CD4-positive, alpha-beta T cell (primary cell): ENCODE data around the gene EEF1AKMT4. TPM values are rescaled to one million over a fixed set of nuclear protein-coding genes. Genes with fewer than 3 reads are reported as not detected.

Source experiments
- ATAC-seq: fragments of 200-7000 bp; cut with Tn5 transposase; one replicate; pipeline ENCODE4 v1.10.0; 2022; ENCODE audit warnings: mild to moderate bottlenecking; ENCODE audit not compliant: poor library complexity
- CTCF ChIA-PET: fragments of 350-600 bp; sonication (Branson Sonifier 250); formaldehyde crosslinking; loops from one replicate; lab custom pipeline; 2021; ENCODE audit warnings: antibody characterized with exemption, inconsistent platforms; lab: Charles Lee
- POLR2A ChIA-PET: fragments of 350-600 bp; sonication (Branson Sonifier 250); formaldehyde crosslinking; loops from one replicate; lab custom pipeline; 2021; ENCODE audit warnings: antibody characterized with exemption, inconsistent platforms; lab: Charles Lee
- DNase-seq, 14 experiments: peaks; one replicate each; pipeline ENCODE4 v3.0.0-alpha.2; 2013 to 2020; ENCODE audit warnings: mixed read lengths in 2 of 14
- H3K27ac ChIP-seq, 2 donors: one replicate each; pipeline versions ENCODE4 v1.5.1 to v1.7.0; 2013; ENCODE audit warnings: low read length in 2 of 2, low read depth in 1 of 2, mild to moderate bottlenecking in 1 of 2
- H3K27me3 ChIP-seq, 2 experiments: 1 replicate in 1 of 2; 2 replicates in 1 of 2; pipeline versions ENCODE4 v1.6.1 to v1.7.0; 2013; ENCODE audit warnings: low read length in 2 of 2, control low read depth in 1 of 2, mild to moderate bottlenecking in 1 of 2, moderate library complexity in 1 of 2; ENCODE audit not compliant: insufficient read depth in 2 of 2, control insufficient read depth in 1 of 2
- H3K36me3 ChIP-seq: one replicate; pipeline ENCODE4 v1.6.1; 2013; ENCODE audit warnings: low read length, control low read depth; ENCODE audit not compliant: insufficient read depth
- H3K4me1 ChIP-seq: one replicate; pipeline ENCODE4 v1.6.1; 2013; ENCODE audit warnings: low read length, control low read depth; ENCODE audit not compliant: insufficient read depth
- H3K4me3 ChIP-seq: one replicate; pipeline ENCODE4 v1.5.1; 2013; ENCODE audit warnings: mild to moderate bottlenecking, low read length, moderate library complexity
- H3K9me3 ChIP-seq, 2 experiments: 1 replicate in 1 of 2; 2 replicates in 1 of 2; pipeline versions ENCODE4 v1.6.1 to v1.7.0; 2013; ENCODE audit warnings: low read length in 2 of 2, mild to moderate bottlenecking in 2 of 2, control low read depth in 1 of 2, moderate library complexity in 1 of 2; ENCODE audit not compliant: control insufficient read depth in 1 of 2, insufficient read depth in 1 of 2
- H3K27ac Mint-ChIP-seq: one replicate; pipeline ENCODE4 v1.8.0; 2020; ENCODE audit warnings: mixed read lengths
- H3K27me3 Mint-ChIP-seq: one replicate; pipeline ENCODE4 v1.8.0; 2021; ENCODE audit warnings: mixed read lengths
- H3K36me3 Mint-ChIP-seq: one replicate; pipeline ENCODE4 v1.8.0; 2021; ENCODE audit warnings: low read depth, mixed read lengths
- H3K4me1 Mint-ChIP-seq: one replicate; pipeline ENCODE4 v1.8.0; 2021; ENCODE audit warnings: low read depth, mixed read lengths
- H3K4me3 Mint-ChIP-seq: one replicate; pipeline ENCODE4 v1.8.0; 2020; ENCODE audit warnings: mild to moderate bottlenecking, mixed read lengths
- H3K9me3 Mint-ChIP-seq: one replicate; pipeline ENCODE4 v1.8.0; 2020; ENCODE audit warnings: mixed read lengths
- intact Hi-C, 2 experiments: fragments of 100-400 bp; cut with DNase I in 1 of 2; cut with micrococcal nuclease in 1 of 2; formaldehyde crosslinking; loops; one replicate each; pipeline versions ENCODE4 v1.15.1 to v1.9.0; 2023 to 2025; cut with DNase I, micrococcal nuclease
- total RNA-seq, 174 experiments: library from RNA in 2 of 174; stranded (reverse) in 2 of 174; gene quantifications; one replicate each; pipeline ENCODE4 v1.2.3 and lab custom pipeline; 2021 to 2026
- TF ChIP-seq, protein P1 (sequence below): fragments of 200-600 bp; IDR thresholded peaks from one replicate; pipeline ENCODE4 v1.8.0; 2022; ENCODE audit warnings: antibody characterized with exemption, mild to moderate bottlenecking

Gene EEF1AKMT4
- total RNA-seq, 2 experiments from 2014 or later, result not detected

DNA sequence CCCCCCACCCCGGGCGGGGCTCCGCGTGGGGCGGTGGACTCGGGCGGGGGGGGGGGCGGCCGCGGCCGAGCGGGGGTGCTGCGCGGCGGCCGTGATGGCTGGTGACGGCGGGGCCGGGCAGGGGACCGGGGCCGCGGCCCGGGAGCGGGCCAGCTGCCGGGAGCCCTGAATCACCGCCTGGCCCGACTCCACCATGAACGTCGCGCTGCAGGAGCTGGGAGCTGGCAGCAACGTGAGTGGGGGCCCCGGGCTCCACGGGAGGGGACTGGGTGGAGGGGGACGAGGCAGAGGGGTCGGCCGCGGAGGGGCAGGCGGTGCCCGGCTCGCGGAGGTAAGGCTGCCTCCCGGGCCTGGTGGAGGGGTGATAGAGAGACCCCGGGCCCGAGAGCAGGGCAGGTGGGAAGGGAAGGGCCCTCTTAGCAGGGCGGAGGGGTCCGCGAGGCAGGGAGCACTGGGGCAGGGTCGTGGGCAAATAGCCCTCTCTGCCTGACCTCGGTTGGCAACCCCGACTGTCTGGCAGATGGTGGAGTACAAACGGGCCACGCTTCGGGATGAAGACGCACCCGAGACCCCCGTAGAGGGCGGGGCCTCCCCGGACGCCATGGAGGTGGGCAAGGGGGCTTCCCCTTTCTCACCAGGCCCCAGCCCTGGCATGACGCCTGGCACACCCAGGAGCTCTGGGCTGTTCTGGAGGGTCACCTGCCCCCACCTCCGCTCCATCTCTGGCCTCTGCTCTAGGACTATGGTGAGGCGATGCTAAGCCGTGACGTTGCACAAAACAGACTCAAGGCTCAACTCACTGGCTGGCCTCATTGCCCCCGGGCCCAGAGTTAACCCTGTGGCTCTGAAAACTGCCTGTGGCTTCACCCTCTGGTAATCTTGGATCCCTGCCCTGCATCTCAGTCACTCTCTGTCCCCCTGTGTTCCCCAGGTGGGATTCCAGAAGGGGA, 26.8 kb downstream of the EEF1AKMT4 start, which contains the start of gene ECE2:
Gene ECE2, plus strand, starts transcription at position 62 of the 950 bp plus-strand sequence. Its CDS starts 132 bp downstream, at position 194.
- Histone ChIP-seq H3K9me3 (peaks cover 0 to 7% of the 10 kb centered on the region in 2 experiments), H3K4me3 (no peak within 1 kb of the TSS), H3K36me3 (no peaks in the 10 kb centered on the region), H3K27ac (no peak within 1 kb of the TSS), H3K4me1 (peaks cover 4% of the 10 kb centered on the region), H3K27me3 (peaks cover 30 to 34% of the 10 kb centered on the region in 2 experiments)
- Mint-ChIP-seq H3K4me3 (no peak within 1 kb of the TSS), H3K9me3 (no peaks in the 10 kb centered on the region), H3K36me3 (no peaks in the 10 kb centered on the region), H3K27ac (no peak within 1 kb of the TSS), H3K4me1 (peaks cover 5% of the 10 kb centered on the region), H3K27me3 (peaks cover 65% of the 10 kb centered on the region)
- TF ChIP-seq, protein P1, sequence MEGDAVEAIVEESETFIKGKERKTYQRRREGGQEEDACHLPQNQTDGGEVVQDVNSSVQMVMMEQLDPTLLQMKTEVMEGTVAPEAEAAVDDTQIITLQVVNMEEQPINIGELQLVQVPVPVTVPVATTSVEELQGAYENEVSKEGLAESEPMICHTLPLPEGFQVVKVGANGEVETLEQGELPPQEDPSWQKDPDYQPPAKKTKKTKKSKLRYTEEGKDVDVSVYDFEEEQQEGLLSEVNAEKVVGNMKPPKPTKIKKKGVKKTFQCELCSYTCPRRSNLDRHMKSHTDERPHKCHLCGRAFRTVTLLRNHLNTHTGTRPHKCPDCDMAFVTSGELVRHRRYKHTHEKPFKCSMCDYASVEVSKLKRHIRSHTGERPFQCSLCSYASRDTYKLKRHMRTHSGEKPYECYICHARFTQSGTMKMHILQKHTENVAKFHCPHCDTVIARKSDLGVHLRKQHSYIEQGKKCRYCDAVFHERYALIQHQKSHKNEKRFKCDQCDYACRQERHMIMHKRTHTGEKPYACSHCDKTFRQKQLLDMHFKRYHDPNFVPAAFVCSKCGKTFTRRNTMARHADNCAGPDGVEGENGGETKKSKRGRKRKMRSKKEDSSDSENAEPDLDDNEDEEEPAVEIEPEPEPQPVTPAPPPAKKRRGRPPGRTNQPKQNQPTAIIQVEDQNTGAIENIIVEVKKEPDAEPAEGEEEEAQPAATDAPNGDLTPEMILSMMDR, result no peak
- ATAC-seq (no peak), DNase-seq (no peak)
- intact Hi-C loops, result no loop called here
- CTCF ChIA-PET, result no interaction called here
- POLR2A ChIA-PET, result no interaction called here

DNA sequence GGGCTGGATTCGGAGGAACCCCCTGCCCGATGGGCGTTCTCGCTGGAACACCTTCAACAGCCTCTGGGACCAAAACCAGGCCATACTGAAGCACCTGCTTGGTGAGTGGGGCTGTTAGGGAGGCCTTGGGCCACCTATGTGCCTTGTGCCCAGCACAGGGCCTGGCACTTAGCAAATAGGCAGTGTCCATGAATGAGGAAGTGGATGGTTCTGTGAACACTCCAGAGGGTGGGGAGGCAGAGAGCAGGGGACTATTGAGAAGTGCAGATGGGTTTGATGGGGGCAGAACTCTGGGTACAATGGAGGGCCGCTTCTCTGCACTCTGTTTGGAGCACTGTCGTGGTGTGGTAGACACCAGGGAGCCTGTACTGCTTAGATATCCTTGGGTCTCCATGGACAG, 27.9 kb downstream of the EEF1AKMT4 start:
- no peak for ATAC-seq
- peaks cover 55% of the 10 kb centered on the region for H3K27me3 Mint-ChIP-seq

DNA sequence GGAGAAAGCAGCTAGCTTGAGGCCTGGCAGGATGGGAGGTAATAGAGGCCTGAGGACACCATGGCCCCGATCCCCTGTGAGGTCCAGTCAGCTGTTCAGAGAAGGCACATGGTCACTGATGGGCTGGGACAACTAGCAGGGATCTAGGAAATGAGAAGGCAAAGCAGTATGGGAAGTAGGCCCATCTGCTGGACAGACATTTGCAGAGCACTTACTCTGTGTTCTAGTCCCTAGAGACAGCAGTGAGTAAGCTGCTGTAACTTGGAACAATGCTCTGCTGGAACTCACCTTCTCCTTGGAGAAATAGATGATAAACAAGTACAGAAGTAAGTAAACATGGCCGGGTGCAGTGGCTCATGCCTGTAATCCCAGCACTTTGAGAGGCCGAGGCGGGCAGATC, 33.5 kb downstream of the EEF1AKMT4 start:
- intact Hi-C loops, result no loop called here
- no peaks in the 10 kb centered on the region for H3K4me1 ChIP-seq
- H3K9me3 ChIP-seq, result no peaks in the 10 kb centered on the region
- Mint-ChIP-seq H3K36me3 (no peaks in the 10 kb centered on the region), H3K27ac (no peak overlapping the region), H3K27me3 (peaks cover 34% of the 10 kb centered on the region), H3K4me3 (no peak overlapping the region), H3K9me3 (no peaks in the 10 kb centered on the region), H3K4me1 (no peaks in the 10 kb centered on the region)
- ChIA-PET CTCF (no interaction called here), POLR2A (no interaction called here)
- H3K4me3 ChIP-seq, result no peak overlapping the region
- no peaks in the 10 kb centered on the region for H3K36me3 ChIP-seq
- TF ChIP-seq, protein P1, result no peak
- no peak overlapping the region for H3K27ac ChIP-seq
- DNase-seq (no peak), ATAC-seq (no peak)
- H3K27me3 ChIP-seq, result no peaks in the 10 kb centered on the region

More for the DNA sequence above, 27.9 kb downstream of the EEF1AKMT4 start:
- ChIA-PET POLR2A (no interaction called here), CTCF (no interaction called here)
- intact Hi-C loops, result no loop called here
- H3K4me1 ChIP-seq, result peaks cover 4% of the 10 kb centered on the region
- Mint-ChIP-seq H3K4me3 (no peak overlapping the region), H3K9me3 (no peaks in the 10 kb centered on the region), H3K27ac (no peak overlapping the region), H3K36me3 (no peaks in the 10 kb centered on the region), H3K4me1 (peaks cover 5% of the 10 kb centered on the region)
- H3K27me3 ChIP-seq, result peaks cover 30 to 34% of the 10 kb centered on the region in 2 experiments
- no peak overlapping the region for H3K27ac ChIP-seq
- H3K36me3 ChIP-seq, result no peaks in the 10 kb centered on the region
- TF ChIP-seq, protein P1, result no peak
- H3K9me3 ChIP-seq, result peaks cover 0 to 7% of the 10 kb centered on the region in 2 experiments
- DNase-seq, result no peak
- no peak overlapping the region for H3K4me3 ChIP-seq
